Liver (tissue), 3 donors: ENCODE data around the gene TCHHL1.

Experiments used
- EGR1 ChIP-seq, 2 donors: IDR thresholded peaks; 2 replicates each; pipeline ENCODE4 v1.6.1; 2016 to 2018; ENCODE audit warnings: antibody characterized with exemption in 2 of 2, low read depth in 2 of 2
- FOXA1 ChIP-seq: IDR thresholded peaks from 2 replicates; pipeline ENCODE4 v1.6.1; 2016; ENCODE audit warnings: antibody characterized with exemption
- GABPA ChIP-seq, 2 donors: IDR thresholded peaks in 1 of 2; conservative IDR thresholded peaks in 1 of 2; 2 replicates each; pipeline ENCODE4 v1.6.1; 2016; ENCODE audit warnings: antibody characterized with exemption in 2 of 2, mild to moderate bottlenecking in 1 of 2, moderate library complexity in 1 of 2
- HNF4A ChIP-seq, 2 donors: conservative IDR thresholded peaks; 2 replicates each; pipeline ENCODE4 v1.6.1; 2016; ENCODE audit warnings: antibody characterized with exemption in 2 of 2, mild to moderate bottlenecking in 2 of 2
- JUND ChIP-seq, 2 donors: IDR thresholded peaks; 2 replicates each; pipeline ENCODE4 v1.6.1; 2016; ENCODE audit warnings: antibody characterized with exemption in 2 of 2
- RAD21 ChIP-seq, 2 donors: IDR thresholded peaks; 2 replicates each; pipeline ENCODE4 v1.6.1; 2016; ENCODE audit warnings: antibody characterized with exemption in 2 of 2, mild to moderate bottlenecking in 2 of 2
- RXRA ChIP-seq, 2 donors: IDR thresholded peaks; 2 replicates each; pipeline ENCODE4 v1.6.1; 2017 to 2018; ENCODE audit warnings: antibody characterized with exemption in 2 of 2, mild to moderate bottlenecking in 1 of 2
- SP1 ChIP-seq: IDR thresholded peaks from 2 replicates; pipeline ENCODE4 v1.6.1; 2018; ENCODE audit warnings: antibody characterized with exemption, mild to moderate bottlenecking
- TAF1 ChIP-seq: conservative IDR thresholded peaks from 2 replicates; pipeline ENCODE4 v1.6.1; 2016; ENCODE audit warnings: antibody characterized with exemption, mild to moderate bottlenecking
- YY1 ChIP-seq: IDR thresholded peaks from 2 replicates; pipeline ENCODE4 v1.6.1; 2016; ENCODE audit warnings: antibody characterized with exemption, mild to moderate bottlenecking
- TF ChIP-seq, protein P1 (sequence below): fragments of 150-350 bp; IDR thresholded peaks from 2 replicates; pipeline ENCODE4 v1.5.1; 2017; ENCODE audit warnings: improper control_type of control experiment, low read depth, low read length; ENCODE audit not compliant: missing input control
- TF ChIP-seq, protein P2 (sequence below): IDR thresholded peaks from 2 replicates; pipeline ENCODE4 v1.6.1; 2016; ENCODE audit warnings: antibody characterized with exemption
- TF ChIP-seq, protein P3 (sequence below): IDR thresholded peaks from 2 replicates; pipeline ENCODE4 v1.6.1; 2016; ENCODE audit warnings: antibody characterized with exemption, mild to moderate bottlenecking
- TF ChIP-seq, protein P4 (sequence below): IDR thresholded peaks from 2 replicates; pipeline ENCODE4 v1.6.1; 2016; ENCODE audit warnings: antibody characterized with exemption
- donor health status: healthy.
- donor health status: healthy.

DNA sequence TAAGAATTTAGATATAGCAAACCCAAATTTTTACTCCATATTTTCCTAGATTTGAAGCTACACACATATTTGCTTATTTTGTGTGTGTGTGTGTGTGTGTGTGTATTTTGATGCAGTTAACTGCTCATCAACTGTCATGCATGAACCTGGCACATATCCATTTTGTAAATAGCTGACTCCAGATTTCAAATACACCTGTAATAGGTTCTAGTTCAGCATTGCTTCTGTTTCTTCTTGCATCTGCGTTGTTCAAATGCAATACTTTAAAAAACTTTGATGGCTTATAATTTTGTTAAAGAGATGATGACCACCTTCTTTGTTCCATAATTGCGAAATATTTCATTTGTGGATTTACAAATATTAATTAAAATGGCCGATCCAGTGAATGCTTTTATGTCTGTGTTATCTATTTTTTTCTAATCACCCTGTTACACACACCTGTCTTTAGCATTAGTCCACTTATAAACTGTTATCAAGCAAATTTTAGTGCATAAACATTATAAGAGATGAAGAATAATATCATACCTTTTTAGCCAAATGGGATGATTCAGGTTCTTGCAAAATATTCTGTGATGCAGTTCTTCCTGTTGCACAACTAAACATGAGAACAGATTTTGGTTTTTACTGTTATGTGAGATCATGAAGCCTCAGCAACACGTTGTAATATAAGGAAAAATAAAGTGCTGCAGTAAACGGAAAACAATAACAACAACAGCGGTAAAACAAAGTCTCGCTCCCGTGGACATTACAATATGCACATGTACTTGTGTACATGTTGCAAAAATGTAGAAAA, 39.4 kb downstream of the TCHHL1 start:
- TF ChIP-seq, protein P1, sequence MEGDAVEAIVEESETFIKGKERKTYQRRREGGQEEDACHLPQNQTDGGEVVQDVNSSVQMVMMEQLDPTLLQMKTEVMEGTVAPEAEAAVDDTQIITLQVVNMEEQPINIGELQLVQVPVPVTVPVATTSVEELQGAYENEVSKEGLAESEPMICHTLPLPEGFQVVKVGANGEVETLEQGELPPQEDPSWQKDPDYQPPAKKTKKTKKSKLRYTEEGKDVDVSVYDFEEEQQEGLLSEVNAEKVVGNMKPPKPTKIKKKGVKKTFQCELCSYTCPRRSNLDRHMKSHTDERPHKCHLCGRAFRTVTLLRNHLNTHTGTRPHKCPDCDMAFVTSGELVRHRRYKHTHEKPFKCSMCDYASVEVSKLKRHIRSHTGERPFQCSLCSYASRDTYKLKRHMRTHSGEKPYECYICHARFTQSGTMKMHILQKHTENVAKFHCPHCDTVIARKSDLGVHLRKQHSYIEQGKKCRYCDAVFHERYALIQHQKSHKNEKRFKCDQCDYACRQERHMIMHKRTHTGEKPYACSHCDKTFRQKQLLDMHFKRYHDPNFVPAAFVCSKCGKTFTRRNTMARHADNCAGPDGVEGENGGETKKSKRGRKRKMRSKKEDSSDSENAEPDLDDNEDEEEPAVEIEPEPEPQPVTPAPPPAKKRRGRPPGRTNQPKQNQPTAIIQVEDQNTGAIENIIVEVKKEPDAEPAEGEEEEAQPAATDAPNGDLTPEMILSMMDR: no peak
- TF ChIP-seq, protein P2, sequence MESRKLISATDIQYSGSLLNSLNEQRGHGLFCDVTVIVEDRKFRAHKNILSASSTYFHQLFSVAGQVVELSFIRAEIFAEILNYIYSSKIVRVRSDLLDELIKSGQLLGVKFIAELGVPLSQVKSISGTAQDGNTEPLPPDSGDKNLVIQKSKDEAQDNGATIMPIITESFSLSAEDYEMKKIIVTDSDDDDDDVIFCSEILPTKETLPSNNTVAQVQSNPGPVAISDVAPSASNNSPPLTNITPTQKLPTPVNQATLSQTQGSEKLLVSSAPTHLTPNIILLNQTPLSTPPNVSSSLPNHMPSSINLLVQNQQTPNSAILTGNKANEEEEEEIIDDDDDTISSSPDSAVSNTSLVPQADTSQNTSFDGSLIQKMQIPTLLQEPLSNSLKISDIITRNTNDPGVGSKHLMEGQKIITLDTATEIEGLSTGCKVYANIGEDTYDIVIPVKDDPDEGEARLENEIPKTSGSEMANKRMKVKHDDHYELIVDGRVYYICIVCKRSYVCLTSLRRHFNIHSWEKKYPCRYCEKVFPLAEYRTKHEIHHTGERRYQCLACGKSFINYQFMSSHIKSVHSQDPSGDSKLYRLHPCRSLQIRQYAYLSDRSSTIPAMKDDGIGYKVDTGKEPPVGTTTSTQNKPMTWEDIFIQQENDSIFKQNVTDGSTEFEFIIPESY: no peak
- TF ChIP-seq, protein P3, sequence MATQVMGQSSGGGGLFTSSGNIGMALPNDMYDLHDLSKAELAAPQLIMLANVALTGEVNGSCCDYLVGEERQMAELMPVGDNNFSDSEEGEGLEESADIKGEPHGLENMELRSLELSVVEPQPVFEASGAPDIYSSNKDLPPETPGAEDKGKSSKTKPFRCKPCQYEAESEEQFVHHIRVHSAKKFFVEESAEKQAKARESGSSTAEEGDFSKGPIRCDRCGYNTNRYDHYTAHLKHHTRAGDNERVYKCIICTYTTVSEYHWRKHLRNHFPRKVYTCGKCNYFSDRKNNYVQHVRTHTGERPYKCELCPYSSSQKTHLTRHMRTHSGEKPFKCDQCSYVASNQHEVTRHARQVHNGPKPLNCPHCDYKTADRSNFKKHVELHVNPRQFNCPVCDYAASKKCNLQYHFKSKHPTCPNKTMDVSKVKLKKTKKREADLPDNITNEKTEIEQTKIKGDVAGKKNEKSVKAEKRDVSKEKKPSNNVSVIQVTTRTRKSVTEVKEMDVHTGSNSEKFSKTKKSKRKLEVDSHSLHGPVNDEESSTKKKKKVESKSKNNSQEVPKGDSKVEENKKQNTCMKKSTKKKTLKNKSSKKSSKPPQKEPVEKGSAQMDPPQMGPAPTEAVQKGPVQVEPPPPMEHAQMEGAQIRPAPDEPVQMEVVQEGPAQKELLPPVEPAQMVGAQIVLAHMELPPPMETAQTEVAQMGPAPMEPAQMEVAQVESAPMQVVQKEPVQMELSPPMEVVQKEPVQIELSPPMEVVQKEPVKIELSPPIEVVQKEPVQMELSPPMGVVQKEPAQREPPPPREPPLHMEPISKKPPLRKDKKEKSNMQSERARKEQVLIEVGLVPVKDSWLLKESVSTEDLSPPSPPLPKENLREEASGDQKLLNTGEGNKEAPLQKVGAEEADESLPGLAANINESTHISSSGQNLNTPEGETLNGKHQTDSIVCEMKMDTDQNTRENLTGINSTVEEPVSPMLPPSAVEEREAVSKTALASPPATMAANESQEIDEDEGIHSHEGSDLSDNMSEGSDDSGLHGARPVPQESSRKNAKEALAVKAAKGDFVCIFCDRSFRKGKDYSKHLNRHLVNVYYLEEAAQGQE: no peak
- TF ChIP-seq FOXA1 (no peak), RAD21 (IDR thresholded peaks at IDR 0.05) (no peak), TAF1 (no peak), SP1 (no peak), GABPA (IDR thresholded peaks at IDR 0.05 in 1 of 2, conservative IDR thresholded peaks at IDR 0.05 in 1 of 2) (no peak), EGR1 (IDR thresholded peaks at IDR 0.05; ENCODE audit: low read depth in 2 of 2) (no peak), JUND (IDR thresholded peaks at IDR 0.05) (no peak), HNF4A (conservative IDR thresholded peaks at IDR 0.05) (no peak), YY1 (no peak), RXRA (IDR thresholded peaks at IDR 0.05) (no peak)
- TF ChIP-seq, protein P4, sequence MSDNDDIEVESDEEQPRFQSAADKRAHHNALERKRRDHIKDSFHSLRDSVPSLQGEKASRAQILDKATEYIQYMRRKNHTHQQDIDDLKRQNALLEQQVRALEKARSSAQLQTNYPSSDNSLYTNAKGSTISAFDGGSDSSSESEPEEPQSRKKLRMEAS: no peak
